Stomach (tissue), 4 donors: ENCODE results near the gene UCHL3.

Experiments
- CTCF ChIP-seq, 7 experiments: fragments of 450-650 bp in 4 of 7; fragments of 200-600 bp in 3 of 7; sonication (generic) in 3 of 7; IDR thresholded peaks; one replicate each; pipeline ENCODE4 v1.5.1; 2016 to 2019; ENCODE audit warnings: antibody characterized with exemption in 7 of 7, control low read depth in 2 of 7, mild to moderate bottlenecking in 1 of 7
- EP300 ChIP-seq: sonication (generic); formaldehyde crosslinking; IDR thresholded peaks from one replicate; pipeline ENCODE4 v1.6.1; 2017; ENCODE audit warnings: antibody characterized with exemption
- POLR2A ChIP-seq, 4 donors: fragments of 450-650 bp; IDR thresholded peaks; one replicate each; pipeline ENCODE4 v1.6.1; 2016; ENCODE audit warnings: antibody characterized with exemption in 4 of 4, control low read depth in 2 of 4, mild to moderate bottlenecking in 1 of 4, moderate library complexity in 1 of 4

- TF ChIP-seq CTCF (IDR thresholded peaks at IDR 0.05), result no peak
- no peak for TF ChIP-seq POLR2A (IDR thresholded peaks at IDR 0.05)
- TF ChIP-seq EP300, result no peak
These were observed 20.0 kb downstream of the UCHL3 start for GRCh38 chr13:75569576-75569975.
